GF-D8 (cell line): ENCODE results near the gene RPS5.
"Not testable (repeated sequence)": the region's sequence is repeated elsewhere in the genome, so short reads cannot be mapped to it uniquely, and the experiment has no call there.

Source experiments
- DNase-seq: peaks from one replicate; lab custom pipeline; 2025; lab: John Stamatoyannopoulos, UW

Gene RPS5

DNA sequence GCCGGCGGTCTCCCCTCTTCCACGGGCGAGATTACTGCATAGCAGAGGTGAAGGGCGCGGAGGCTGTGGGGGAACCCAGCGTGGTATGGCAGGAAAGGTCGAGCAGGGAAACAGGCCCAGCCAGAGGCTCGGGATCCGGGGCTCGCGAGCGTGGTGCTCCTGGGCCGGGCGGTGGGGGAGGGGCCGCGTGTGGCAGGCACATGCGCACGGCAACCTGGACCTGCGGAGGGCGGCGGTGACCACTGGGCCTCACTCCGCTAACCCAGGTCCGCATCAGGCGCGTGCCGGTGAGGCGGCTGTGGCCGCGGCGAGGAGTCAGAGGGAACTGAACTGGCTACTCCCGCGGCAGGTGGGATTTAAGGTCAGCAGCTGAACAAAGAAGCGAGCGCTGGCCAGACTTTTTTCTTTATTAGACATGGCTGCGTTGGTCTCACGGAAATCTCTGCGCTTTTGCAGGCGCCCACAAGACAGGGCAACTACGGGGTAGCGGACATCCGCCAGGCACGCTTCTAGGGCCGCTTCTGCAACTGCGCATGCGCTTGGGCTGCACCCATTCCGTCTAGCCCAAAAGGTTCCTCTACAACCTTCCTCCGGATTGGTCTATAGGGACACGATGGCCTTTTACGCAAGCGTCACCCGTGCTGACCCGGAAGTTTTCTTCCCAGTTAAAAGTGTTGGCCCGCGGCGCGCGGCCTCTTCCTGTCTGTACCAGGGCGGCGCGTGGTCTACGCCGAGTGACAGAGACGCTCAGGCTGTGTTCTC lies at the start of gene RPS5:
RPS5 (plus strand) TSS at position 694 of the 762 bp plus-strand sequence. CDS start 869 bp downstream, outside the sequence.
- DNase-seq = peak; percentile 97

DNA sequence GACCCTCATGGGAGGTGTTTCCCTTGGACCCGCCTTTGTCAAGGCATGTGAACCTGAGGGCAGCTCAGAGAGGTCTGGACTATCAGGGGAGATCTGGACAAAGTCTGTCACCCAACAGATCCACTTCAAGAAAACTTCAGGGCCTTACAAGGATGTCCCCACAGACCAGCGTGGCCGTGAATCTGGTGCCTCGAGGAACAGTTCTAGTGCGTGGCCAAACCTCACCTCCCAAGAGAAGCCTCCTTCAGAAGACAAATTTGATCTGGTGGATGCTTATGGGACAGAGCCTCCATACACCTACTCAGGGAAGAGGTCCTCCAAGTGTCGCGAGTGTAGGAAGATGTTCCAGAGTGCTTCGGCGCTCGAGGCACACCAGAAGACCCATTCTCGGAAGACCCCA lies 48.7 kb upstream of the RPS5 start:
- no peak for DNase-seq

DNA sequence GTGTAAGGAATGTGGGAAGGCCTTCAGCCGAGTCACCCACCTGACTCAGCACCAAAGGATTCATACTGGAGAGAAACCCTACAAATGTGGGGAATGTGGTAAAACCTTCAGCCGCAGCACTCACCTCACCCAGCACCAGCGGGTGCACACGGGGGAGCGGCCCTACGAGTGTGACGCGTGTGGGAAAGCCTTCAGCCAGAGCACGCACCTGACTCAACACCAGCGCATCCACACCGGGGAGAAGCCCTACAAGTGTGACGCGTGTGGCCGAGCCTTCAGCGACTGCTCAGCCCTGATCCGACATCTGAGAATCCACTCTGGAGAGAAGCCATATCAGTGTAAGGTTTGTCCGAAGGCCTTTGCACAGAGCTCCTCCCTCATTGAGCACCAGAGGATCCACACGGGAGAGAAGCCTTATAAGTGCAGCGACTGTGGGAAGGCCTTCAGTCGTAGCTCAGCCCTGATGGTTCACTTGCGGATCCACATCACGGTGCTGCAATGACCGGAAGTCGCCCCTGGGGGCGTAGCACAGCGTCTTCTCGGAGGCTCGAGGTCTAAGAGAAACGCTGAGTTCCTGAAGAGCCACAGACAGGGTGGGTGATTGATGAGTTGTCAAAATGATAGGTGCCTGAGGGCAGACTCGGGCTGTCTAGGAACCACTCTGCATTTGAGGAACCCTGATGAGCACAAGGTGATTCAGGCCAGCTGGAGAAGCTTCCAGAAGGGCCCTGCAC lies 48.1 kb upstream of the RPS5 start:
- DNase-seq = no peak

DNA sequence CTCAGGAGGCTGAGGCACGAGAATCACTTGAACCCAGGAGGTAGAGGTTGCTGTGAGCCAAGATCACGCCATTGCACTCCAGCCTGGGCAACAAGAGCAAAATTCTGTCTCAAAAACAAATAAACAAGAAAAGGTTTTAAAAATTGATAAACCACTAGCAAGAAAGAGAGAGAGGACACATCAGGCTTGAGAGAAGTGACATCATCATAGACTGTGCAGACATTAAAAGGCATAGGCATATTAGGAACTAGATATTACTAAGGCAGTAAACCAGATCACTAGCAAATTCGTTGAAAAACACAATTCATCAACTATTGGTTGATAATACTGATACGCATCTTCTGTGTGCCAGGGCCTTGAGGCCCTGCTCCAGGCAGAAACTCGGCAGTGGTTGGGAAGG lies 41.5 kb upstream of the RPS5 start:
- no peak for DNase-seq

DNA sequence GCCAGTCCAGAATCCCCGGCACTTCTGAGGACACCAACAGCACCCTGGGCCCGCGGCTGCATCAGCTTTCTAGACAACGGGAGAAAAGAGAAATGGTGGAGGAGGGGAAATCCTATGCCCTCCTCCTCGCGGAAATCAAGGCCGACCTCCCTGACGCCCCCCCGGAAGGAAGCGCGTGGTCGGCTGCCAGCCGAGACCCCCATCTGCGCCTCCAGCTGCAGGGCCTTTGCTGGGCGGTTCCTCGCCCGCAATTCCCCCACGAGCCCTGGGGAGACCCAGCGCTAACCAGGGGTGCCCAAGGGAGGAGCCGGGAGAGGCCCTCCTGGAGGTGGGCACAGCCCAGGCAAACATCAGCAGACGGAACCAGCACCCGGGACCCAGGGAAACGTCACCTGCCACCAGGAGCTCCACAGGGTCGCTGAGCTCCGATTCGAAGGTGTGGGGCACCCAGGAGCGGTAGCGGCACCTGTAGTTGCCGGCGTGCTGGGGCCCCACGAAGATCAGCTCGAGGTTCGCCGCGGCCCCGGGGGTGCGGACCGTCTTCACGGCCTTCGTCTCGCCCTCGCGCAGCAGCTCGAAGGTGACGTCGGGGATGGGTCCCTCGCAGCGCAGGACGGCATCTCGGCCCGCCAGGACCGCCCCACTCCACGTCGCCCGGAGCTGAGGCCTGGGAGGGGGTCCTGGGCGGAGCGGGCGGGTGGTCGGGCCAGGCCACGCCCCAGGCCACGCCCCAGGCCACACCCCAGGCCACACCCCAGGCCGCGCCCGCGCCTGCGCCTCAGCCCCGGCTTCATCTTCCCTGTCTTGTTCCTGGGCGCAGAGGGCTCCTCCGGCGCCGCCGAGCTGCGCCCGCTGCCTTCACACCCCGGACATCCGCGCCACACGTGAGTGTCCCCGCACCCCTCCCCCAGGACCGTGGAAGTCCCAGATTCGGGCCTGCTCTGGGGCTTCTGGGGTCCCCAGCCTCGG lies 39.8 kb upstream of the RPS5 start:
- peak; percentile 34 for DNase-seq

DNA sequence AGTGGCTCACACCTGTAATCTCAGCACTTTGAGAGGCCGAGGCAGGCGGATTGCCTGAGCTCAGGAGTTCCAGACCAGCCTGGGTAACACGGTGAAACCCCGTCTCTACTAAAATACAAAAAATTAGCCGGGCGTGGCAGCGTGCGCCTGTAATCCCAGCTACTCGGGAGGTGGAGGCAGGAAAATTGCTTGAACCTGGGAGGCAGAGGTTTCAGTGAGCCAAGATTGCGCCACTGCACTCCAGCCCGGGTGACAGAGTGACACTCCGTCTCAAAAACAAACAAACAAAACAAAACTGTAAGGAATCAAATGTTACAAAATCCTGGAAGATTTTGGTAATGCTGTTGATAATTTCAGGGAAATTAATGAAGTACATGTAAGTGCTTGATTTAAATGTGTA lies 39.0 kb upstream of the RPS5 start:
- not testable (repeated sequence) for DNase-seq

DNA sequence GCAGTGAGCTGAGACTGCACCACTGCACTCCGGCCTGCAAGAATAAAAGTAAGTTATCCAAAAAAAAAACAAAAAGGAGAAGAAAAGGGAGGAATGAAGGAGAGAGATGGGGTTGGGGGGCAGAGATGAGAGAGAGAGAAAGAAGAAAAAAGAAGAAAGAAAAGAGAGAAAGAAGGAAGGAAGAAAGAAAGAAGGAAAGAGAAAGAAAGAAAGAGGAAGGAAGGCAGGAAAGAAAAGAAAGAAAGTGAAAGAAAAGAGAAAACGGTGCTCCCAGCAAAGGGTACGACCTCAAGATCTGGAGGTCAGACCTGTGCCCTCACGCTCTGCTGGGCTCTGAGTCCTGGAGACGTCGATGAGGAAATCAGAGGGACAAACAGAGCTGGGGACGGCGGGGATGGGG lies 37.5 kb upstream of the RPS5 start:
- no peak for DNase-seq

DNA sequence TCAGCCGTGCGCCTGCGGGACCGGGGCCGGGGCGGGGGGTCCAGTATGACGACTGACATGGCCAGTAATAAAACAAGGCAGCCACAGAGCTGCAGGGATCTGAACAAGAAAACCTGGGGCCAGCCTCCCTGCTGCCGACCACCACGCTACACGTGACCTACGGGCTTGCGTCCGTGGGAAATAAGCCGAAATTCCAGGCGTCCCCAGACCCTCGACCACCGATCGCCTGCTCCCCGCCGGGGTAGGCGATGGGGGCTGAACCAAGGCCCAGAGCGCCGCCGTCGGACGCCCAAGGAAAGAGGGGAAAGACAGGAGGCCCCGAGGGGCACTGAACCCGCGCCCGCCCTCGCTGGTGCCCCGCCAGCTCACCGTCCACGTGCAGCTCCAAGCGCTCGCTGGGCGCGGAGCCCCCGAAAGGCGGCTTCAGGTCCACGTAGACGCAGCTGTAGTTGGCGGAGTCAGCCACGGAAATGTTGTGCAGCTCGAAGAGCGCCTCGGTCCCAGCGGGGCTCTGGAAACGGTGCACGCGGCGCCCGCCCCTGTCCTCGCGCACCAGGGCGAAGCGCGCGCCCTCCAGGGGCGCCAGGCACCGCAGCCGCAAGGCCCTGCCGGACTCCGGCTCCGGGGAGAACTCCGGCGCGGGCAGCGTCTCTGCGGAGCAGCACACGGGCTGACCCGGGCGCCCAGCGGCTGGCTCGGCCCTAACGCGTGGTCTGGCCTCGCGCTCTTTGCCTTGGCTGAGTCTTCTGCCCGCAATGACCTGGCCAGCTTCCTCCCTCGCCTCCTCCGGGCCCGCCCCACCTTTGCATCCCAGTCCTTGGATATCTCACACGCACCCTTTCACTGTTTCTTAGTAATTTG lies 36.8 kb upstream of the RPS5 start:
- no peak for DNase-seq

DNA sequence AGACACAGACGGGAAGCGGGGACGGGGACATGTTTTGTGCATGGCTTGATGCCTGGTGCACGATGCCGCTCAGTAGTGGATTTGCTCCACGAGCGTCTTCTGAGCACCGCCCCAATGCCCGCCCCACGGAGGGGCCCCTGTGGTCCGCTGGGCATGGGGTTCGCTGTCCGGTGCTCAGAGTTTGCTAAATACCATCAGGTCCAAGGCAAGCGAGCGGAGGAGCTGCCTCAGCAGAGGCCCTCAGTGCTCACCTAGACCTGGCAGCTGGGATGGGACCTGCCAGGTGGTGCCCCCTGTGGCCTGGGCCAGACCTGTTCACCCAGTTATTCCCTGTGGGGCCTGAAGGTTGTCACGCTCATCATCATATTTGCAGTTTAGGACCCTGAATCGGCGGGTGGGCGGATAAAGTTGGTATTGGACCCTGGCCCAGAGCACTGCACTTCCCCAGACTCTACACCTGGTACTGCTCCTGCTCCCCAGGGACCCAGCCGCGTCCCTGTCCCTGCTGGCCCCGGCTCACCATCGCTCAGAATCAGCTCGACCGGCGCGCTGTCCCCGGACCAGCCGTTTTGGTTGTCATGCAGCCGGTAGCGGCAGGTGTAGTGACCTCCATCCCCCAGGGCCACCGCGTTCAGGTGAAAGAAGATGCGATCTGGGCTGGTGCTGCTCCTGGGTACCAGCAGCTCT lies 36.1 kb upstream of the RPS5 start:
- no peak for DNase-seq

DNA sequence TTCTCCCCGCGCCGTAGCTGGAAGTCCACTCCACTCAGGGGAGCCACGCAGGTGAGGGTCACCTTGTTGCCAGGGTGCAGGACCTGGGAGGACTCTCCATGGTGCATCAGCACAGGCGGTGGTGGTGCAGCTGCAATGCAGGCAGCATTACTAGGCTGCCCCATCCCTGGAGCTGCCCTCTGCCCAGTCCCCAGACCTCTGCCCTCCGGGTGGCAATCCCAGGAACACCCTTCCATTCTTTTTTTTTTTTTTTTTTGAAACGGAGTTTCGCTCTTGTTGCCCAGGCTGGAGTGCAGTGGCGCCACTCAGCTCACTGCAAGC lies 35.6 kb upstream of the RPS5 start:
- DNase-seq = no peak

DNA sequence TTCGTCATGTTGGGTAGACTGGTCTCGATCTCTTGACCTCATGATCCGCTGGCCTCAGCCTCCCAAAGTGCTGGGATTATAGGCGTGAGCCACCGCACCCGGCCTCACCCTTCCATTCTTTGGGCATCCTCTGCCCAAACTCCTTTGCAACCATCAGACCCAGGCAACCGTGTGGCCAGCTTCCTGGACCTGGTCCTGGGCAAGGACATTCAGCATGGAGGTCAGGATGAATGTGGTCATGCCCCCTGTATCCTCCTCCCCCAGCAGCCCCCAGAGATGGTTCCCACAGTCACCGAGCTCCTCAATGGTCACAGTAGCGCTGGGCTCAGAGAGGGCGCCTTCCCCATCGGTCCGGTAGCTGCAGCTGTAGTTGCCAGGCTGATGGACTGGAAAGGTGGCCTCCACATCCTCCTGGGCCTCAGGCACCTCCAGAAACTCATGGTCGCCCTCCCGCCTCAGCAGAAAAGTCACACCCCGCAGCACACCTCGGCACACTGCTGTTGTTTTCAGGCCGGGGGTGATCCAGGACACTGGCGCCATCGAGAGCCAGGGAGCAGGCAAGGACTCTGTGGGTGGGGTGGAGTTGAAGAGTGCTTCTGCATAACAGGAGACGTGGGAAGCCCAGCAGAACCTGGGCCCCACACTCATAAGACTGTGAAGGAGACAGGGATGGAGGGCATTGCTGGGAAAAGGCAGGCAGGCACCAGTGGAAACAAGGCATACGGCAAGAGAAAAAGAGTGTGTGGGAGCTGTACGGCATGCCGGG lies 34.9 kb upstream of the RPS5 start:
- DNase-seq = no peak

DNA sequence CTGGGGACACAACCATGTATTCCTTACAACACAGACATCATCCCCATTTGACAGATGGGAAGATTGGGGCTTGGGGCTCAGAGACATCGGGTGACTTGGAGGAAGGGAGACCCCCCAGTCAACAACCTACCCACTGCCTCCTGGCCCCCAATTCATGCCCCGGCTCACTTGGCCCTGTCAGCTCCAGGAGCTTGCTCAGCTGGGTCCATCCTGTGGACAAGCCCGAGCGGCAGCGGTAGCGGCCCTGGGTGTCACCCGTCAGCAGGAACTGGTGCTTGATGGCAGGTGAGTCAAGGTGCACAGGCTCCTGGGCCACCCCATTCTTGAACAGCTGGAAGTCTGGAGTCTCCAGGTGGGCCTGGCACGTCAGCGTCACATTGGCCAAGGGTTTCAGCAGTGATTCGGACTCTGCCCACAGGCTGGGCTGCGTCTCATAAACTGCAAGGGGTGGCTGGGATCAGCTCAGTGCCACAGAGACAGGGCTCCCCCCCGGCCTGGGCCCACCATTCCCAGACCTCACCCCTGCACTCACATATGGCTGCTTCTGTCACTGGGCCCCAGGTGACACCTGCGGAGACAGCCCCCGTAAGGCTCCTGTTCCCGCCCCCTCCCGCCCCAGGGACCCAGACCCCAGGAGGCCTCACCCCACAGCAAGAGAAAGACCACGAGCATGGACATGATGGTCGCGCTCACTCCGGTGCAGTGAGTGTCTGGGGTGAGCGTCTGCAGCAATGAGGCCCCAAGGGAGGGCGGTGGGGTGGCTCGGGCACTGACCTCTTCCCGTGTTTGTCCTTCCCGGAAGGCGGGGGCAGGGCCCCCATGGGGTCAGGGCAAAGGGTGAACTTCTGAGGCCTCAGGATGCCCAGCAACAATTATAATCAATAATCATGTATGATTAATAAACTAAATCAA lies 34.1 kb upstream of the RPS5 start, which contains the start of gene A1BG:
A1BG (minus strand) TSS at position 733 of the 912 bp plus-strand sequence; CDS start at position 678, 55 bp downstream.
- DNase-seq = no peak

DNA sequence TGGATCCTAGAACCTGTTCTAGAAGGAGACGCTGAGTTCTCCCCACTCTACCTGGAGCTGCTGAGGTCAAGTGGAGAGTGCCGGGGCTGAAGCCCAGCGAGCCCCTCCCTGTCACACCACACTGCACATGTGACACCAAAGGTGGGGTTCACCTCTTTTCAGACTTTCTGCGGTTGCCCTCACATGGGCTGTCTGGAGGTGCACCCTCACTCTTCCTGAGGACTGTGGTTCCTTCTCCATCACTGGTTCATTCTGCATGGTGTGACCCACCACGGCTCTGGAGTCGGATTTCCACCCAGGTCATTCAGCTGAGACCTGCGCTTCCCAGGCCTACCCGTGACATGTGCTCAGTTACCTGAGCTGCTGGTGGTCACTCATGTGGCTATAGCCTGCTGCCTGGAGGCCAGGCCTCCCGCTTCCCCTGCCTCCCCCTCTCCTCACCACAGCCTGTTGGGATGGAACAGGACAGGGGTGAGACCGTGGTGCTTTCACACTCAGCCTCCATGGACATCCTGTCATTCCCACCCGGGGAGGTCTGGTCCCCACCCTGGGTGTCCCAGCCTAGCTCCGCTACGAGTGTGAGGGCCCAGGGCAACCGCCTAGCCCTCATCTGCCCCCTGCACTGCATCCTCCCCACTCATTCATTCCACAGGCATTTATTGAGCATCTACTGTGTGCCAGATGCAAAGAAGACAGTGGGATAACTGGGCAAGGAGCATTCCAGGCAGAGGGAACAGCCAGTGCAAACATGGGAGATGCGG lies 33.2 kb upstream of the RPS5 start:
- no peak for DNase-seq

DNA sequence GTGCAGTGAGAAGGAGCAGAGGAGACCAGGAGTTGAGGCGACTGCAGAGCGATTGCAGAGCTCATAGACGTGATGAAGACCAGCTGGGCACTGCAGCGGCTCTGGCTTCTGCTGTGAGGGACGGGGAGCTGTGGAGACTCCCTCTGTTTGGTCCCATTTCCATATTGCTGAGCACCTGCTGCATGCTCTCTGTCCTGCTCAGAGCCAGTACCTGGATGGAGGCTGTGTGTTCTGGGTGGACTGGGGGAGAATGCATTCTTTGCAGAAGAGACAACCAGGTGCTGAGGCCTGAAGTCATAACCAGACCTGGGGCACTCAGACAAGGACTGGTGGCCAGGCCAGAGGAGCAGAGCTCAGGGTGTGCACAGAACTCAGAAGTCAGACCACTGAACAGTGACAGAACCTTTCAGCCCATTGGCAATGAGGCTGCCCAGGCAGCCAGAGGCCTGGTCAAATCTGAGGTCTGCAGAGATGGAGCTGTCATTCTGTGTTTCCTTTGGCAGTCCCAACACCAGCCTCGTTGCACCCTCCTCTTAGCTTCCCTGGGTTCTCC lies 32.5 kb upstream of the RPS5 start:
- DNase-seq = no peak

DNA sequence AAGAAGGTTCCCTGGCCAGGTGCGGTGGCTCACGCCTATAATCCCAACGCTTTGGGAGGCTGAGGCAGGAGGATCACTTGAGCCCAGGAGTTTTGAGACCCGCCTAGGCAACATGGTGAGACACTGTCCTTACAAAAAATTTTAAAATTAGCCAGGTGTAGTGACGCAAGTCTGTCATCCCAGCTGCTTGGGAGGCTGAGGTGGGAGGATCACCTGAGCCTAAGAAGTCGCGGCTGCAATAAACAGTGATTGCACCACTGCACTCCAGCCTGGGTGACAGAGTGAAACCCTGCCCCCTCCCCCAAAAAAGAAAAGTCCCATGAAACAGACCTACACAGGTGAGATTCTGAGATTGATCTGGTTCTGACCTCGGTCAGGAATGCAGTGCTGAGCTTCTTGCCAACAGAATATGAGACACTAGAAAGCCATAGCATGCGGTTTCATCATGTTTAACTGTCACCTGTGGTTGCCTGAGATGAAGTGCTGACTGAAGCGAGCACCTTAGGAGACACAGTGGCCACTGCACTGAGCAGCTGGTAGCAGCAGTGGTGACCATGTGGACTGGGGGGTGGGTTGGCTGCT lies 31.8 kb upstream of the RPS5 start:
- DNase-seq = no peak

DNA sequence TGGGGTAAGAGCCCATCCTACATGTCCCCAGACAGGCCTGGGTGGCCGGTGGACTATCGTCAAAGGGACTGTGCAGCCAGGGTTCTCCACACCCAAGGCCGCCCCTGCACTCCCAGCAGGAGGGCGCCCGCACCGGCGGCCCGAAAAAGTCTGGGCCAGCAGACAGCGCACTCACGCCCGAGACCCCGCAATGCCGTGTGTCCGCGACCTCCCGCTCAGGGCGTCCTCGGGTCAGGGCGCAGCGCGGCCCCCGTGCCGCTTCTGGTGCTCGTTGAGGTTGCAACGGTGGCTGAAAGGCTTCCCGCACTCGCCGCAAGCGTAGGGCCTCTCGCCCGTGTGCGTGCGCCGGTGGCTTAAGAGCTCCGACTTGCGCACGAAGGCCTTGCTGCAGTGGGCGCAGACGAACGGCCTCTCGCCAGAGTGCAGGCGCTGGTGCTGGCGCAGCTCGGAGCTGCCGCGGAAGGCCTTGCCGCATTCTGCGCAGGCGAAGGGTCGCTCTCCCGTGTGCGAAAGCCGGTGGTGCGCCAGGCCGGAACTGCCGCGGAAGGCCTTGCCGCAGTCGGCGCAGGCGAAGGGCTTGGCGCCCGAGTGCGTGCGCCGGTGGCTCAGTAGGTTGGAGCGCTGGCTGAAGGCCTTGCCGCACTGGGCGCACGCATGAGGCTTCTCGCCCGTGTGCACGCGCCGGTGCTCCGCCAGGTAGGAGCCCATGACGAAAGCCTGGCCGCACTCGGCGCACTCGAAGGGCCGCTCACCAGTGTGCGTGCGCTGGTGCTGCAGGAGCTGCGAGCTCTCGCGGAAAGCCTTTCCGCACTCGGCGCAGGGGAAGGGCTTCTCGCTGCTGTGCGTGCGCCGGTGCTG lies 30.9 kb upstream of the RPS5 start:
- DNase-seq = no peak
